ENCODE data around the gene MPG. TPM values are rescaled to one million over a fixed set of nuclear protein-coding genes. Genes with fewer than 3 reads are reported as not detected.
"Not testable (repeated sequence)": the region's sequence is repeated elsewhere in the genome, so short reads cannot be mapped to it uniquely, and the experiment has no call there.

Gene MPG
- polyA plus RNA-seq, 1 experiment = 117 TPM

DNA sequence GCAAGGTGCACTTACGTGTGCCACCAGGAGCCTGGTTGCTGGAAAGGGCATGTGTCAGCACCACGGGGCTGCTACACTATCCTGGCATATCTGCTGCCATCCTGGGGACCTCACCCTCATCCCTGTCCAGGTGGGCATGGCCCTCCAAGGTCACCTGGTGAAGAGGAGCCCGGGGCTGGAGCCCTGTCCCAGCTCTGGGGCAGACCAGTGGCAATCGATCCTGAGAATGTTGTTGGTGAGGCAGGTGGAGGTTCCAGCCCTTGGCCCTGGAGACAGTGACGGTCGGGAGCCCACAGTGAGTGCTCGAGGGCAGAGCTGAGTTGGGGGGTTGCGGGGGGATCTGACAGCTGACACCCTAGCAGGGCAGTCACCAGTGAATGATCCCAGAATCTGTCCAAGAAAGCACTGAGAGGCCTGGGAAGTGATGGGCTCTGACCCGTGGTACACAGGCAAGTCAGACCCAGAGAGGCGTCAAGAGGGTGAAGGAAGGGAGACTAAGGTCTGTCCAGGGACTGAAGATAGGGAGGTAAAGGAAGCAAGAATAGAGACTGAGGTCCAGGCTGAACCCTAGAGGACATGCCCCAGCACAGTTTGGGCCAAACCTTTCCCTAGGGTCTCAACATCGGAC lies 42.2 kb upstream of the MPG start:
- no peak for TF ChIP-seq CTCF (IDR thresholded peaks at IDR 0.05; ENCODE audit: insufficient read depth, low read depth, low read length)
- CTCF ChIA-PET = no interaction called here
- DNase-seq (ENCODE audit: low read depth) = no peak

DNA sequence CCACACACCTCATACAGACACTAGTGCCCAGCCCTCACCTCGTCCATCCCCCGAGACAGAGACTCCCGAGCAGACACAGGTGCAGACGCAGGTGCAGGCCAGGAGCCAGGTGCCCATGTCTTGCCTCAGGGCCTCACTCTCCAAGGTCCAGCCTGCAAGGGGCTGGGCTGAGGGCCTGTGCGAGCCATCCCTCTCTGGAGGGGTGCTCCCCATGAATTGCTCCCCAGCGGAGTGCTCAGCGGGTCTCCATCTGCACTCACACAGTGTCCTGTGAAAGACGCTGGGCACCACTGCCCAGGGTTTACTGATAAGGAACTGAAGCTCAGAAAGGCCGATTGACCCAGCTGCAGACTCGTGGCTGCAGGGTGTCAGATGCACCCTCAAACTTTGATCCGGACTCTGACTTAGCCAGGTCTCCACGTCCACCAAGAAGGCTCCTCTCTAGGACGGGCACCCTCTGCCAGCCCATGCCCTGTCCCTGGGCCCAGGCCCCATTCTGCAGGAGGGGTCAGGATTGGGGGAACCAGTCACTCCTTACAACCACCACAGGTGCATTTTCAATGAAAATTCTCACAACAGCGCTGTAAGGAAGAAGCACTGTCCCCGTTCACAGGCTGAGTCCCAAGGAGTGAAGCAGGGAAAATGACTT lies 41.6 kb upstream of the MPG start:
- no peaks in the 10 kb centered on the region for H3K36me3 ChIP-seq (ENCODE audit: control insufficient read depth, insufficient read depth, low read length)
- no peak overlapping the region for H3K4me3 ChIP-seq (ENCODE audit: low read depth, low read length)
- no peak for DNase-seq (ENCODE audit: low read depth)
- no peaks in the 10 kb centered on the region for H3K27me3 ChIP-seq (ENCODE audit: control insufficient read depth, insufficient read depth, low read length)
- POLR2A ChIA-PET = no interaction called here
- no peak for TF ChIP-seq CTCF (IDR thresholded peaks at IDR 0.05; ENCODE audit: insufficient read depth, low read depth, low read length)
- CTCF ChIA-PET = no interaction called here

More for the DNA sequence above, 42.2 kb upstream of the MPG start:
- POLR2A ChIA-PET = no interaction called here
- Histone ChIP-seq H3K4me3 (ENCODE audit: low read depth, low read length) (no peak overlapping the region), H3K27me3 (ENCODE audit: control insufficient read depth, insufficient read depth, low read length) (no peaks in the 10 kb centered on the region), H3K36me3 (ENCODE audit: control insufficient read depth, insufficient read depth, low read length) (no peaks in the 10 kb centered on the region)

GRCh38 chr16:37511-37910 lies 40.5 kb upstream of the MPG start:
- Histone ChIP-seq H3K4me3 (ENCODE audit: low read depth, low read length) (no peak overlapping the region), H3K36me3 (ENCODE audit: control insufficient read depth, insufficient read depth, low read length) (peaks cover 1% of the 10 kb centered on the region; the same call in 1 of the 2 replicates), H3K27me3 (ENCODE audit: control insufficient read depth, insufficient read depth, low read length) (no peaks in the 10 kb centered on the region)
- CTCF ChIA-PET = no interaction called here
- no peak for DNase-seq (ENCODE audit: low read depth)
- POLR2A ChIA-PET = no interaction called here
- TF ChIP-seq CTCF (IDR thresholded peaks at IDR 0.05; ENCODE audit: insufficient read depth, low read depth, low read length) = no peak

DNA sequence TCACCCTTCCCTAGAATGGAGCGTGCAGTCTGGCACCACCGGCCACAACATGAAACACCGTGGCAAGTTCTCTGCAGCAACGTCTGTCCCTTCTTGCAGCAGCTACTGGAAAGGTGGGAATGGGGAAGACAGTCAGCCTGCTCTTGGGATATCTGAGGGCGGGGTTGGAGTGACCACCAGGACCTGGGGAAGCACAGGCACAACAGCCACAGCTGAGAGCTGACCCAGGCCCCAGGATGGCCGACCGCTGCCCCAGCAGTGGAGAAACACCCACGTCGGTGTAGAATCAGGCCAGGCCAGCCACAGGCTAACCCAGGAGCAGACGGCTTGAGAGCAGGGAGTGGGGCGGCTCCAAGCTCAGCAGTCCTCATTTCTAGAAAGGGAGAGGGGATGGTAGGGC lies 39.8 kb upstream of the MPG start:
- H3K4me3 ChIP-seq (ENCODE audit: low read depth, low read length); DNase-seq (ENCODE audit: low read depth); POLR2A ChIA-PET; H3K36me3 ChIP-seq (ENCODE audit: control insufficient read depth, insufficient read depth, low read length); H3K27me3 ChIP-seq (ENCODE audit: control insufficient read depth, insufficient read depth, low read length): not testable (repeated sequence)
- CTCF ChIA-PET = interaction anchor here (2.2 kb wide), 1 partner anchor 59 kb away, joined by 6 read pairs; no protein-coding TSS in a partner anchor

- Histone ChIP-seq H3K4me3 (ENCODE audit: low read depth, low read length) (no peak overlapping the region), H3K36me3 (ENCODE audit: control insufficient read depth, insufficient read depth, low read length) (peaks cover 1% of the 10 kb centered on the region; the same call in 1 of the 2 replicates), H3K27me3 (ENCODE audit: control insufficient read depth, insufficient read depth, low read length) (no peaks in the 10 kb centered on the region)
- no peak for DNase-seq (ENCODE audit: low read depth)
- POLR2A ChIA-PET = no interaction called here
- CTCF ChIA-PET = interaction anchor here (2.2 kb wide), 1 partner anchor 58 kb away, joined by 6 read pairs; no protein-coding TSS in a partner anchor
- no peak for TF ChIP-seq CTCF (IDR thresholded peaks at IDR 0.05; ENCODE audit: insufficient read depth, low read depth, low read length)
These were observed 38.8 kb upstream of the MPG start for GRCh38 chr16:38941-39892.

All from BJ (cell line).